Measurements from ENCODE around the gene MUC6.

MUC6 gene

GRCh38 chr11:1071571-1072115, 35.1 kb upstream of the MUC6 start:
- DNase-seq (ENCODE audit: low read depth), result no peak
- TF ChIP-seq CTCF (IDR thresholded peaks at IDR 0.05; ENCODE audit: insufficient read depth, low read depth, low read length, missing control alignments), result no peak

GRCh38 chr11:1070594-1071462, 34.3 kb upstream of the MUC6 start:
- no peak for DNase-seq (ENCODE audit: low read depth)
- TF ChIP-seq CTCF (IDR thresholded peaks at IDR 0.05; ENCODE audit: insufficient read depth, low read depth, low read length, missing control alignments), result no peak
- no peak overlapping the region for H3K4me3 ChIP-seq (ENCODE audit: low read length)

More at GRCh38 chr11:1071571-1072115, 35.1 kb upstream of the MUC6 start:
- no peak overlapping the region for H3K4me3 ChIP-seq (ENCODE audit: low read length)

GRCh38 chr11:1069740-1070139, 33.2 kb upstream of the MUC6 start:
- H3K4me3 ChIP-seq (ENCODE audit: low read length), result no peak overlapping the region
- TF ChIP-seq CTCF (IDR thresholded peaks at IDR 0.05; ENCODE audit: insufficient read depth, low read depth, low read length, missing control alignments), result no peak
- no peak for DNase-seq (ENCODE audit: low read depth)

GRCh38 chr11:1067812-1068496, 31.4 kb upstream of the MUC6 start:
- DNase-seq (ENCODE audit: low read depth), result no peak
- no peak for TF ChIP-seq CTCF (IDR thresholded peaks at IDR 0.05; ENCODE audit: insufficient read depth, low read depth, low read length, missing control alignments)

GRCh38 chr11:1064167-1064566, 27.6 kb upstream of the MUC6 start:
- no peak for TF ChIP-seq CTCF (IDR thresholded peaks at IDR 0.05; ENCODE audit: insufficient read depth, low read depth, low read length, missing control alignments)
- DNase-seq (ENCODE audit: low read depth), result no peak
- no peak overlapping the region for H3K4me3 ChIP-seq (ENCODE audit: low read length)

More at GRCh38 chr11:1067812-1068496, 31.4 kb upstream of the MUC6 start:
- H3K4me3 ChIP-seq (ENCODE audit: low read length), result no peak overlapping the region

- no peak for DNase-seq (ENCODE audit: low read depth)
- H3K4me3 ChIP-seq (ENCODE audit: low read length), result no peak overlapping the region
- TF ChIP-seq CTCF (IDR thresholded peaks at IDR 0.05; ENCODE audit: insufficient read depth, low read depth, low read length, missing control alignments), result no peak
Measured at GRCh38 chr11:1062075-1062820, 25.7 kb upstream of the MUC6 start.

All from epithelial cell of esophagus (primary cell).